WTC11 (cell line): ENCODE results near the gene MTFP1.
"Not testable (repeated sequence)": the region's sequence is repeated elsewhere in the genome, so short reads cannot be mapped to it uniquely, and the experiment has no call there.

Experiments used
- CTCF ChIP-seq: fragments of 200-600 bp; IDR thresholded peaks from 2 replicates; pipeline ENCODE4 v1.8.0; 2022; ENCODE audit warnings: antibody characterized with exemption
- TEAD4 ChIP-seq: sonication (generic); formaldehyde crosslinking; IDR thresholded peaks from 2 replicates; pipeline ENCODE4 v1.8.0; 2022; ENCODE audit warnings: mild to moderate bottlenecking, missing genetic modification reagents

- not testable (repeated sequence) for TF ChIP-seq CTCF, TEAD4
Measured at GRCh38 chr22:30451488-30451887, 25.9 kb downstream of the MTFP1 start.
